Activated CD4-positive, alpha-beta T cell treated with anti-CD3 and anti-CD28 coated beads for 4 hours (primary cell): ENCODE results near the gene QKI.
"Not testable (repeated sequence)": the region's sequence is repeated elsewhere in the genome, so short reads cannot be mapped to it uniquely, and the experiment has no call there.

Experiments used
- DNase-seq, 2 donors: peaks; one replicate each; pipeline ENCODE4 v3.0.0-alpha.2; 2020

Gene QKI

GRCh38 chr6:163444077-163444476, 29.6 kb downstream of the QKI start:
- DNase-seq, result no peak

DNA sequence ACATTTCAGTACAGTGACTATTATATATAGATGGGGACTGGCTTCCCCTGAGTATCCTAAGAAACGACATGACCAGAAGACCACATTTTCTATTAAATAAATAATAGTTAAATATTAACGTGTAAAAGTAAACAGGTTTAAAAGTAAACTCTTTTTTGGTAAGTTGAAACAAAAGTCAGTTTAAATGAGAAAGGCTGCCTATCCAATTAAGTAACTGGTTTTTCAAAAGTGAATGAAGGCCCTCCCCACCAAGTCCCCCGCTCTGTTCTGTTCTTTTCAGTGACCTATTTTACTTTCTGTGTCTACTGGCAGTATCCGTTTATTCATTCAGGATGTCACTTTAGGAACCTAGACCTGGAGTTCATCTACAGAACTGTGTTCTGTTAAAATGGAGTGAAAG, 32.0 kb downstream of the QKI start:
- DNase-seq, result no peak

GRCh38 chr6:163449076-163449475, 34.6 kb downstream of the QKI start:
- no peak for DNase-seq

- DNase-seq, result no peak
Measured at GRCh38 chr6:163454425-163454824, 39.9 kb downstream of the QKI start.

- DNase-seq, result no peak
Measured at GRCh38 chr6:163455552-163455951, 41.0 kb downstream of the QKI start.

DNA sequence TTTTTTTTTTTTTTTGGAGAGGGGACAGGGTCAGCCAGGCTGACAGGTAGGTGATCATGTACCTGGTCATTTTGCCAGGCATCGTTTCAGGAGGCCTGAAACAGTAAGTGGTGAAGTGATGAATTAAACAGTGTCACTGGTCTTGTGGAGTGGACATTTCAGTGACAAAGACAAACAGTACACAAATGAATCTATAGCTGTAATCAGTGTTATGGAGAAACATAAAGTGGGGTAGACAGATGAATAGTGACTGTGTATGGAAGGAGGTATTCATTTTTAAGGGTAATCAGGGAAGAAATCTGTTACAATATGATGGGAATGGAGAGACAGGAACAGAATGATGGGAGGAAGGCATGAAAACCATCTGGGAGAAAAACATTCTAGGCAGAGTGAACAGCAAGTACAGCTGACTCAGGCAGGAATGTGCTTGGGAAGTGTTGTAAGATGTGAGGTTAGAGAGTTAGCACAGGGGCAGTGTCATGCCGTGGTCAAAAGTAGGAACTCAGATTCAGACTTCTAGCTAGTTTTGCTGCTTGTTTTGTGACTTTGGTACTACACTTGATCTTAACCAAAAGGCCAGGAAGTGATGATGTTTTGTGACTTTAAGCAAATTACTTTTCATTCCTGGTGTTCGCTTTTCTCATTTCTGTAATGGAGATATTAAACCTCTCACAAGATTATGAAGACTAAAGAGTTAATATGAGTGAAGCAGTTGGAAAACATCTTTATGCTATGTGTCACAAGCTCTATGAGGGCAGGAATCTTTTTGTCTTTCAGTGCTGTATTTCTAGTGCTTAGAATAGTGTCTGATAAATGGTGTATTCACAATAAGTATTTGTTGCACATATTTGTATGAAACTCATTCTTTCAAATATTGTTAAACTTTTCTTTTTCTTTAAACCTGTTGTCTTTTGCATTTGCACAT, 43.4 kb downstream of the QKI start:
- no peak for DNase-seq

DNA sequence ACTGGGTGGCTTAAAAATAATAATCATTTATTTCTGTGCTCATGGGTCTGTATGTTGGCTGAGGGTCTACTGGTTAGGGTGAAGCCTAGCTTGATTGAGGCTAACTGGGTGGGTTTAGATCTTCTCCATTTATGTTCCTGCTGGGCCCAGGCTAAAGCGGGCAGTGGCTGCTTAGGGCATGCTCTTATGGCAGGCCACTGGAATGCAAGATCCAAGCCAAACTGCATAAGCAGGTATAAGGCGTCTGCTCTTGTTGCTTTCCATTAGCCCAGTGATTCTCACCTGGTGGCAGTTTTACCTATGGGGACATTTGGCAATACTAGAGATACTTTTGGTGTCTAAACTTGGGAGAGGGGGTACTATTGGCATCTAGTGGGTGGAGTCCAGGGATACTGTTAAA, 44.5 kb downstream of the QKI start:
- no peak for DNase-seq

GRCh38 chr6:163459536-163459935, 45.0 kb downstream of the QKI start:
- no peak for DNase-seq

DNA sequence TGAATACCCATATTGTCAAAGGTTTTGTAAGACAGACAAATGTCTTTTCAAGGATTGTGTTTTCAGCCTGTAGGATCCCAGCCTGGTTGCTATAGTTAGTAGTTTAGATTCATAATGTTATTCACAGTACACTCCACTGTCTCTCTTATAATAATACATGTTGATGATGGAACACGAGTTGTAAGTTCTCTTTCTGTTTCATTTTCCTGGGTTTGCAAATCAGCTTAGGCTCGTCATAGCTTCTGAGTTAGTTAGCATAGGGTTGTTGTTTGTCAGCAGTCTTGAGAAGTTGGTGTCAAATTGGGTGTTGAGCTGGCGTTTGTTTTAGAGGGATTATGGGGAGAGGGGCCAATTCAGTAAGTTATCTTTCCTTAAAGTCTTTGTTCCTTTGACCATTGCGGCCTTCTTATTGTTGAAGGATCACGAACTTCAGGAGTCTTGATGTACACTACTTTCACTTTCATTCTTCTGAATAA, 45.8 kb downstream of the QKI start:
- peak; percentile 8 to 10 for DNase-seq

DNA sequence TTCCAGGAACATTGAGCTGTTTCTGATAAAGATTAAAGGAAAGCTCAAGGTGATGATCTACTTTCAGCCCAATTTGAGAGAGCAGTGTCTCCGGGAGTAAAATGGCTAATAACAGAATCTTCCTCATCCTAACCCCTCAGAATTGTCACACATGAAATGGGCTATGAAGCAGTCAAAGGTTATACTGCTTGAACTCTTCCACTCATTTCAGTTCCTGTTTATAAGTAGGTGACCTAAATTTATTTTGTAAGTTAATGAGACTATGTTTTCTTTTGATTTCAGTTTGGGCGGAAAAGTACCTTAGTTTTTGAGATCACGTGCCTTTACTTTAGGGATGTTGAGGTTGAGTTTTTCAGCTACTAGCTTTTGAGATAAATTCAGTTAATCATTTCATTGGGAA, 47.2 kb downstream of the QKI start:
- DNase-seq, result no peak

DNA sequence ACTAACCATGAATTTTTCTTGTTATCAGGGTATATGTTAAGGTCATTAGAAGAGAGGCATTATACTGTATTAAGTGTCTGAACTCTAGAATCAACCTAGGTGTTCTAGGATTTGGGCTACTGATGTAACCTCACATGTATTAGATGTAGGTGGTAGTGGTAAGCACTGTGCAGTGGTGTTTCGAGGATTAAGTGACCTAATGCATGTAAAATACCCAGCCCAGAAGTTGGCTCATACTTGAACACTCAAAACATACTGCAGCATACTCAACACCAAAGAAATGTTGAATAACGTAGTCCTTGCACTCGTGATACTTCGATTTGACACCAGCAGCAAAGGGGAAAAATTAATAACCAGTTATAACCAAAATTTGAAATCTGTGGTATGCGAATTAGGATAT, 48.7 kb downstream of the QKI start:
- DNase-seq, result no peak

- DNase-seq, result no peak
Measured at GRCh38 chr6:163463795-163464194, 49.3 kb downstream of the QKI start.

- no peak for DNase-seq
Measured at GRCh38 chr6:163466839-163467390, 52.4 kb downstream of the QKI start.

DNA sequence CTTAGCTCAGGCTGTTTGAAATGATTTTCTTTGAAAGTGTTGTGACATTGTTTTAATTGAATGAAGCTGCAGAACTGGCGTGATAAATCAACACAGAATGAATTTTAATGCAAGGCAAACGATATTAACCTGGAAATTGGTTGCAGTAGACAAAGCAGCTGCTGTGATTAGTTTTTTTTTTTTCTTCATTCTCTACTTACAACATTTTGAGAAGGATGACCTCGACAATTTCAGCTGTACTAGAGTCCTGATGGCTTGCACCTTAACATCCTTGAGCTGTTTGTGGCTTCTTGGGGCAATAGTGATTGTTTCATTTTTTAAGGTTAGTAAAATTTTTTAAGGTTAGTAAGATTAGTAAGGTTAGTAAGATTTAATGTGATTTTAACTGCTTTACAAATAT, 54.2 kb downstream of the QKI start:
- no peak for DNase-seq

DNA sequence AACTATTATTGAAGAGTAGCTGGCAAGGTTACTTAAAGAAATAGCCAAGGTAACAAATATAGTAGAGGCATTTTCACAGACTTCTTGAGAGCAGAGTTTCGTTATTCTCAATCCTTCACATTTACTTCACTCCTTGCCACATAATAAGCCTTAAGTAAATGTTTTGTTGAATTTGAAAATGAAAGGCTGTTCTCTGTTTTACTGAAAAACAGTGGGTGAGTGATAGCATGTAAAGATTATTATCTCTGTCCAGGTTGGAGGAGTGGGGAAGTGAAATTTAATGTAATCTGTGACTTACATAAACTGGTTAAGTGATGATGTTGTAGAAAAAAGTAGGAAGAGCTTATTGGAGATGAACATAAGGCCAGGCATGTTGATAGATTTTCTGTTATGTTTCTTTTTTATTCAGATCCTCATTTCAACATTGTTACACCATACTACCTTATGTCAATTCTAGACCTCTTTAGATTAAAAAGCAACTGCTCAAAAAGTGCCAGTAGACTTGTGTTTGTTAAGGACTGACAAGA, 55.0 kb downstream of the QKI start:
- no peak for DNase-seq

DNA sequence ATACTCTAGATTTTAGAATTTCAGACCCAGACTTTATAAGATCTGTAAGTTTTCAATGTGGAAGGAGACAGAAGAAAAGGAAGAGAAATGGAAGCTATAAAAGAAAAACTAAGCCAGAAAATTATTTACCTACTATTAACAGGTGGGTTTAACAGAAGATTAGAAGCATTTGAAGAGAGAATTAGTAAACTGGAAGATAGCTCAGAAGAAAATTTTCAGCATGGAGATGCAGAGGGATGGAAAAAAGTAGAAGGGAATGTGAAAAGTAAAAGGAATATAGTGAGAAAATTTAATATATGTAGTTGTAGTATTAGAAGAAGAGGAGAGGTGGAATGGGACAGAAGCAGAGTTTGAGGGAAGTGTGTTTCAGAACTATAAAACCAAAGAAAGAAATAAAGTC, 56.1 kb downstream of the QKI start:
- DNase-seq, result no peak

DNA sequence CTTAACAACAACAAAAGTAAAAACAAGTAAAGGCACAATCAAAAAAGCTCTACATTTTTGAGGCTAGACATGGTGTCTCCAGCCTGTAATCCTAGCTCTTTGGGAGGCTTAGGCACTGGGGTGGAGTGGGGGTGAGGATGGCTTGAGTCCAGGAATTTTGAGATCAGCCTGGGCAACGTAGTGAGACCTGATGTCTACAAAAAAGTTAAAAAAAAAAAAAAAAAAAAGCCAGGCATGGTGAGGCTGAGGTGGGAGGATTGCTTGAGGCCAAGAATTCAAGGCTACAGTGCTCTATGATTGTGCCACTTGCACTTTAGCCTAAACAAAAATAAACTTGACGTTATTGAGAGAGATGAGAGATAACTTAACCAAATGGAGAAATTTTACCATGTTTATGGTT, 60.1 kb downstream of the QKI start:
- DNase-seq, result no peak

GRCh38 chr6:163476946-163477345, 62.4 kb downstream of the QKI start:
- not testable (repeated sequence) for DNase-seq

DNA sequence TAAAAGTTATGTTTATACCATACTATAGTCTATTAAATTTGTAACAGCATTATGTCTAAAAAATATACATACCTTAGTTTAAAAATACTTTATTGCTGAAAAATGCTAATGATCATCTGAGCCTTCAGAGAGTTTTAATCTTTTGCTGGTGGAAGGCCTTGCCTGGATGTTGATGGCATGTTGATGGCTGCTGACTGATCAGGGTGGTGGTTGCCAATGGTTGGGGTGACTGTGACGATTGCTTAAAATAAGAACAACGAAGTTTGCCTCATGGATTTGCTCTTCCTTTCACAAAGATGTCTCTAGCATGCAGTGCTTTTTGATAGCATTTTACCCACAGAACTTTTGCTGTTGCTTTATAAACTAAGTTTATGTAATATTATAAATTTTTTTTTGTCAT, 68.6 kb downstream of the QKI start:
- DNase-seq, result no peak

DNA sequence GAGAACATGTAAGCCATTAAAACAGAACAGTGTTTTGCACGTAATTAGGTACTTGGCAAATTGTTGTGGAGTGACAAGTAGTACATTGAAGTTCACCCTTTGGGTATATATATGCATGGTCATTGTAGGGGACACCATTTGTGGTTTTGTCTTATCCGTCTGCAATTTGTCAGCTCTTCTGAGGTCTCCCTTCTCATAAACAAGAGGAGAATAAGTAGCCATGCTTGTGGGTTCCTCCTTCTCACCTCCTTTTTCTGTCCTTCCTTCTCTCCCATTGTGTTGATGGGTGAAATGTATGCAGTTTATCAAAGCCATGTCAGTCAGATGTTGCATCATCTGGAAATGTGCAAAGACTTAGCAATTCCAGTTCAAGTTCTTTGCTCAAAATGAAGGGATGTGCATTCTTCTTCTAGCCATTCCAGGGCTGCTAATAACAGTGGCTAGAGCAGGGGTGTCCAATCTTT, 70.9 kb downstream of the QKI start:
- no peak for DNase-seq

DNA sequence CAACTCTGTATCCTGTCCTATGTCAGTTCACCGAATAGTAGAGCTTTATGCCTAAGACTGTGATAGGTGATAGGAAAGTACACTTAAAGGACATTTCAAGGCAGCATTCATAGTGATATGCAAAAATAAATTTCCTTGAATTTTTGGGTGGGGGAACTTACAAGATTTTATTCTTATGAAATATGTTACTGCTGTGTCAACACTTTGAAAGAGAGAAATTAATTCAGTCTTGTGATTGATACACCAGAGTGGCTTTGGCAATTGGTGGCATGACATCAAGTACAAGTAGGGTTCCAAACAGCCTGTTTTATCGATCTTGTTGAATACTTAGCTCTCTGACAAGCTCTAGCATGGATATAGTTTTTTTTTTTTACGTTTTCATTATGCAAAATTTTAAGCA, 72.3 kb downstream of the QKI start:
- no peak for DNase-seq

DNA sequence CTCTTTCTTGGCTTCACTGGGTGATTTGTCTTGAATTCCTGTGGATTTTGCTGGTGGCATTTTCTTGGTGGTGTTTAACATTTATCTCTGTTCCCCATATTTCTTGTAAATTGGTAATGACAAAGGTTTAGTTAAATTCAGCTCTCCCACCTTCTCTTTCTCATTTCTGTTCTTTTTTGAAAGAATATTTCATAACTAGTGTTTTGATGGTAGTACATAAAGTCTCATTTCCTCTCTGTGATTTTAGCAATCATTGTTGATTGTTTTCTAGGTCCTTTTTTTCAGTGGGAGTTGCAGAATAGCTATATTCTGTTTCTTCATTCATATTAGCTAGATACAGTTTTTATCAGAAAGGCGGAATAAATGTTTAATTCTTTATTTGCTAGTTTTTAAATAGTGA, 73.1 kb downstream of the QKI start:
- no peak for DNase-seq

- DNase-seq, result no peak
Measured at GRCh38 chr6:163489584-163489983, 75.1 kb downstream of the QKI start.
